Naive thymus-derived CD8-positive, alpha-beta T cell (primary cell): ENCODE data around the gene JMJD7. TPM values are rescaled to one million over a fixed set of nuclear protein-coding genes. Genes with fewer than 3 reads are reported as not detected.

ENCODE experiments used
- ATAC-seq, 2 donors: fragments of 150-1000 bp; cut with Tn5 transposase in 1 of 2; sonication (Bioruptor Pico), chemical (Tn5 transposase) in 1 of 2; 1 replicate in 1 of 2; 2 replicates in 1 of 2; pipeline ENCODE4 v1.10.0; 2021; ENCODE audit warnings: mild to moderate bottlenecking in 2 of 2, moderate library complexity in 2 of 2
- POLR2A ChIA-PET: fragments of 350-600 bp; sonication (Branson Sonifier 250); formaldehyde crosslinking; loops from one replicate; lab custom pipeline; 2021; ENCODE audit warnings: antibody characterized with exemption; lab: Charles Lee
- DNase-seq, 10 donors: peaks; one replicate each; pipeline versions ENCODE4 v3.0.0 to v3.0.0-alpha.2; 2020 to 2022
- H3K27ac Mint-ChIP-seq, 10 donors: one replicate each; pipeline ENCODE4 v1.8.0; 2020 to 2022; ENCODE audit warnings: mild to moderate bottlenecking in 10 of 10, mixed read lengths in 10 of 10, moderate library complexity in 4 of 10, inconsistent platforms in 1 of 10
- H3K27me3 Mint-ChIP-seq, 5 donors: one replicate each; pipeline ENCODE4 v1.8.0; 2021 to 2022; ENCODE audit warnings: mixed read lengths in 5 of 5
- H3K36me3 Mint-ChIP-seq, 3 donors: one replicate each; pipeline ENCODE4 v1.8.0; 2020 to 2022; ENCODE audit warnings: mixed read lengths in 3 of 3, mild to moderate bottlenecking in 2 of 3, inconsistent platforms in 1 of 3
- H3K4me1 Mint-ChIP-seq, 4 donors: one replicate each; pipeline ENCODE4 v1.8.0; 2021 to 2022; ENCODE audit warnings: mixed read lengths in 4 of 4
- H3K4me3 Mint-ChIP-seq, 10 donors: one replicate each; pipeline ENCODE4 v1.8.0; 2020 to 2022; ENCODE audit warnings: mild to moderate bottlenecking in 10 of 10, mixed read lengths in 10 of 10, moderate library complexity in 6 of 10, inconsistent platforms in 1 of 10
- H3K9me3 Mint-ChIP-seq, 9 donors: one replicate each; pipeline ENCODE4 v1.8.0; 2020 to 2022; ENCODE audit warnings: mixed read lengths in 9 of 9, mild to moderate bottlenecking in 3 of 9, inconsistent platforms in 1 of 9, moderate library complexity in 1 of 9
- polyA plus RNA-seq, 3 donors: library from polyadenylated mRNA; unstranded; fragments of 300-500 nt; fragmentation: Illumina TruSeq; gene quantifications; one replicate each; pipeline ENCODE4 v1.2.3, GENCODE V29; 2021
- total RNA-seq, 8 experiments: library from RNA in 2 of 8; stranded (reverse) in 2 of 8; gene quantifications; one replicate each; pipeline ENCODE4 v1.2.3 and lab custom pipeline; 2021 to 2026

The JMJD7 gene
- total and polyA plus RNA-seq, 5 experiments from 2014 or later = 19.1 to 81.4 (median 22.6) TPM

- peaks cover 9 to 29% (median 13%) of the 10 kb centered on the region in 4 donors for H3K4me1 Mint-ChIP-seq
- POLR2A ChIA-PET = interaction anchor here (1.3 to 1.4 kb wide), 2 partner anchors 9 to 13 kb away, joined by 3 read pairs; no protein-coding TSS in a partner anchor
- peak within 1 kb of the TSS in 3 of 10 donors; percentile 9 to 78 (median 15) for H3K27ac Mint-ChIP-seq
- DNase-seq (no peak), ATAC-seq (no peak)
- no peaks in the 10 kb centered on the region for H3K27me3 Mint-ChIP-seq
- no peak within 1 kb of the TSS for H3K4me3 Mint-ChIP-seq
- no peaks in the 10 kb centered on the region for H3K9me3 Mint-ChIP-seq
- H3K36me3 Mint-ChIP-seq = peaks cover 0 to 24% (median 2%) of the 10 kb centered on the region in 3 donors
These were observed 10.6 kb downstream of the JMJD7 start, which contains the start of gene PLA2G4B for GRCh38 chr15:41838400-41838897. TSS of gene PLA2G4B (plus strand) at chr15:41838847. CDS start at chr15:41838914, 67 bp downstream.

- Mint-ChIP-seq H3K4me3 (no peak overlapping the region), H3K27me3 (no peaks in the 10 kb centered on the region), H3K9me3 (no peaks in the 10 kb centered on the region), H3K27ac (no peak overlapping the region), H3K36me3 (peaks cover 0 to 21% (median 2%) of the 10 kb centered on the region in 3 donors), H3K4me1 (peaks cover 4 to 16% (median 7%) of the 10 kb centered on the region in 4 donors)
- no peak for ATAC-seq
- no peak for DNase-seq
- POLR2A ChIA-PET = no interaction called here
These were observed 12.0 kb downstream of the JMJD7 start for GRCh38 chr15:41839781-41840491.

- Mint-ChIP-seq H3K27ac (no peak overlapping the region), H3K4me3 (no peak overlapping the region), H3K4me1 (peaks cover under 1 to 10% (median 2%) of the 10 kb centered on the region in 4 donors), H3K36me3 (peaks cover 0 to 22% (median 2%) of the 10 kb centered on the region in 3 donors), H3K9me3 (no peaks in the 10 kb centered on the region), H3K27me3 (no peaks in the 10 kb centered on the region)
- no peak for DNase-seq
- ATAC-seq = no peak
- POLR2A ChIA-PET = no interaction called here
These were observed 12.8 kb downstream of the JMJD7 start for GRCh38 chr15:41840673-41841072.

- Mint-ChIP-seq H3K27ac (no peak overlapping the region), H3K36me3 (peaks cover 0 to 25% (median 3%) of the 10 kb centered on the region in 3 donors), H3K9me3 (no peaks in the 10 kb centered on the region), H3K4me1 (peaks cover 0 to 10% (median 2%) of the 10 kb centered on the region in 4 donors), H3K4me3 (no peak overlapping the region), H3K27me3 (no peaks in the 10 kb centered on the region)
- ATAC-seq (no peak), DNase-seq (no peak)
- POLR2A ChIA-PET = no interaction called here
These were observed 13.2 kb downstream of the JMJD7 start for GRCh38 chr15:41841131-41841530.

- Mint-ChIP-seq H3K36me3 (peaks cover 0 to 27% (median 5%) of the 10 kb centered on the region in 3 donors), H3K27ac (peak overlapping the region in 4 of 10 donors; percentile 44 to 80 (median 62)), H3K27me3 (no peaks in the 10 kb centered on the region), H3K4me1 (peaks cover 0 to 7% (median 2%) of the 10 kb centered on the region in 4 donors), H3K4me3 (no peak overlapping the region), H3K9me3 (no peaks in the 10 kb centered on the region)
- POLR2A ChIA-PET = no interaction called here
- DNase-seq (no peak), ATAC-seq (no peak)
These were observed 14.3 kb downstream of the JMJD7 start for GRCh38 chr15:41842229-41842628.

GRCh38 chr15:41843571-41843970 is 15.7 kb downstream of the JMJD7 start:
- H3K36me3 Mint-ChIP-seq = peaks cover 0 to 35% (median 8%) of the 10 kb centered on the region in 3 donors
- H3K4me1 Mint-ChIP-seq = peaks cover 0 to 7% (median 1%) of the 10 kb centered on the region in 4 donors
- no peak overlapping the region for H3K4me3 Mint-ChIP-seq
- POLR2A ChIA-PET = no interaction called here
- H3K27ac Mint-ChIP-seq = peak overlapping the region in 4 of 10 donors; percentile 67 to 85 (median 70)
- no peak for ATAC-seq
- no peak for DNase-seq
- no peaks in the 10 kb centered on the region for H3K27me3 Mint-ChIP-seq
- no peaks in the 10 kb centered on the region for H3K9me3 Mint-ChIP-seq

- ATAC-seq (no peak), DNase-seq (no peak)
- no peaks in the 10 kb centered on the region for H3K27me3 Mint-ChIP-seq
- no peak overlapping the region for H3K4me3 Mint-ChIP-seq
- no peaks in the 10 kb centered on the region for H3K9me3 Mint-ChIP-seq
- peak overlapping the region in 1 of 10 donors; percentile 41 for H3K27ac Mint-ChIP-seq
- POLR2A ChIA-PET = interaction anchor here (0.9 kb wide), 1 partner anchor 9 kb away, joined by 3 read pairs; no protein-coding TSS in a partner anchor
- peaks cover 0 to 8% (median 0%) of the 10 kb centered on the region in 4 donors for H3K4me1 Mint-ChIP-seq
- H3K36me3 Mint-ChIP-seq = peaks cover 0 to 38% (median 8%) of the 10 kb centered on the region in 3 donors
These were observed 16.9 kb downstream of the JMJD7 start for GRCh38 chr15:41844814-41845213.

GRCh38 chr15:41847206-41847605 is 19.3 kb downstream of the JMJD7 start:
- H3K36me3 Mint-ChIP-seq = peaks cover 0 to 38% (median 8%) of the 10 kb centered on the region in 3 donors
- ATAC-seq = no peak
- H3K27ac Mint-ChIP-seq = peak overlapping the region in 1 of 10 donors; percentile 11

GRCh38 chr15:41847981-41848380 is 20.1 kb downstream of the JMJD7 start:
- ATAC-seq (no peak), DNase-seq (no peak)
- Mint-ChIP-seq H3K27me3 (no peaks in the 10 kb centered on the region), H3K9me3 (no peaks in the 10 kb centered on the region), H3K36me3 (peaks cover 0 to 32% (median 8%) of the 10 kb centered on the region in 3 donors), H3K4me3 (no peak overlapping the region), H3K4me1 (peaks cover 0 to 8% (median 2%) of the 10 kb centered on the region in 4 donors), H3K27ac (peak overlapping the region in 5 of 10 donors; percentile 1 to 69 (median 29))
- POLR2A ChIA-PET = no interaction called here

More at GRCh38 chr15:41847206-41847605, 19.3 kb downstream of the JMJD7 start:
- Mint-ChIP-seq H3K9me3 (no peaks in the 10 kb centered on the region), H3K27me3 (no peaks in the 10 kb centered on the region), H3K4me3 (no peak overlapping the region), H3K4me1 (peaks cover 0 to 8% (median 2%) of the 10 kb centered on the region in 4 donors)
- POLR2A ChIA-PET = no interaction called here
- no peak for DNase-seq

GRCh38 chr15:41848631-41849030 is 20.7 kb downstream of the JMJD7 start:
- H3K4me3 Mint-ChIP-seq = no peak overlapping the region
- no peak for DNase-seq
- H3K27me3 Mint-ChIP-seq = no peaks in the 10 kb centered on the region
- peak overlapping the region in 3 of 10 donors; percentile 35 to 74 (median 69) for H3K27ac Mint-ChIP-seq
- H3K36me3 Mint-ChIP-seq = peaks cover 0 to 31% (median 8%) of the 10 kb centered on the region in 3 donors
- no peaks in the 10 kb centered on the region for H3K9me3 Mint-ChIP-seq
- POLR2A ChIA-PET = no interaction called here
- no peak for ATAC-seq
- peaks cover 0 to 8% (median 2%) of the 10 kb centered on the region in 4 donors for H3K4me1 Mint-ChIP-seq

GRCh38 chr15:41849204-41849603 is 21.3 kb downstream of the JMJD7 start:
- ATAC-seq (no peak), DNase-seq (no peak)
- H3K4me3 Mint-ChIP-seq = no peak overlapping the region
- H3K4me1 Mint-ChIP-seq = peaks cover 0 to 8% (median 2%) of the 10 kb centered on the region in 4 donors
- H3K36me3 Mint-ChIP-seq = peaks cover 0 to 31% (median 8%) of the 10 kb centered on the region in 3 donors
- no peaks in the 10 kb centered on the region for H3K9me3 Mint-ChIP-seq
- peak overlapping the region in 7 of 10 donors; percentile 28 to 81 (median 56) for H3K27ac Mint-ChIP-seq
- no peaks in the 10 kb centered on the region for H3K27me3 Mint-ChIP-seq
- POLR2A ChIA-PET = no interaction called here

- no peaks in the 10 kb centered on the region for H3K27me3 Mint-ChIP-seq
- DNase-seq (no peak), ATAC-seq (peak in 1 of 2 donors; percentile 18)
- H3K4me3 Mint-ChIP-seq = no peak overlapping the region
- H3K9me3 Mint-ChIP-seq = no peaks in the 10 kb centered on the region
- peaks cover 0 to 31% (median 8%) of the 10 kb centered on the region in 3 donors for H3K36me3 Mint-ChIP-seq
- peak overlapping the region in 6 of 10 donors; percentile 14 to 60 (median 40) for H3K27ac Mint-ChIP-seq
- POLR2A ChIA-PET = no interaction called here
- H3K4me1 Mint-ChIP-seq = peaks cover 0 to 8% (median 2%) of the 10 kb centered on the region in 4 donors
These were observed 22.0 kb downstream of the JMJD7 start for GRCh38 chr15:41849861-41850260.
